Tracheal epithelial cell (primary cell): ENCODE data around the gene EP300. TPM values are rescaled to one million over a fixed set of nuclear protein-coding genes. Genes with fewer than 3 reads are reported as not detected.

ENCODE experiments used
- total RNA-seq: library from RNA; depleted of rRNA; stranded (reverse); fragments of >200 nt; gene quantifications from 2 replicates; pipeline ENCODE4 v1.2.1, GENCODE V29; 2014

EP300 gene
- 24.6 and 31.8 TPM in 2 replicates for total RNA-seq

GRCh38 chr22:41092023-41092817, at the start of gene EP300:
Gene EP300, plus strand, starts transcription at chr22:41092592. Its CDS starts 413 bp downstream, at chr22:41093005.

GRCh38 chr22:41204992-41205900, 112.9 kb downstream of the EP300 start, which contains the start of gene L3MBTL2:
Gene L3MBTL2, plus strand, starts transcription at chr22:41205312. Its CDS starts 51 bp downstream, at chr22:41205363.

Other genes starting within 250 kb of the EP300 start
- 189 and 212 TPM in 2 replicates for gene ST13, start 236.0 kb upstream of the EP300 start, total RNA-seq
- 4.6 and 8.1 TPM in 2 replicates for gene XPNPEP3, start 235.4 kb upstream of the EP300 start, total RNA-seq
- not detected in 2 replicates for gene DNAJB7, start 230.5 kb upstream of the EP300 start, total RNA-seq
- 37.7 and 61.2 TPM in 2 replicates for gene RBX1, start 141.2 kb upstream of the EP300 start, total RNA-seq
- 8.7 and 14.0 TPM in 2 replicates for gene L3MBTL2, start 112.7 kb downstream of the EP300 start, total RNA-seq
- gene CHADL, start 148.3 kb downstream of the EP300 start, total RNA-seq, result 1.4 and 3.8 TPM in 2 replicates
- 56.9 and 73.5 TPM in 2 replicates for gene RANGAP1, start 193.6 kb downstream of the EP300 start, total RNA-seq
- 19.4 and 32.3 TPM in 2 replicates for gene ZC3H7B, start 208.9 kb downstream of the EP300 start, total RNA-seq